Fibroblast of lung (primary cell): ENCODE results near the gene SULT1C4. TPM values are rescaled to one million over a fixed set of nuclear protein-coding genes. Genes with fewer than 3 reads are reported as not detected.

Experiments
- DNase-seq, 2 donors: peaks; one replicate each; pipeline versions ENCODE4 v3.0.0 to v3.0.0-alpha.2; 2010; ENCODE audit warnings: low read depth in 2 of 2
- H2AFZ ChIP-seq: 2 replicates; pipeline ENCODE4 v1.5.1; 2012; ENCODE audit warnings: low read length, control low read depth, inconsistent platforms
- H3K27ac ChIP-seq: 2 replicates; pipeline ENCODE4 v1.5.1; 2011; ENCODE audit warnings: low read length, control low read depth; ENCODE audit not compliant: insufficient read depth
- H3K27me3 ChIP-seq: 2 replicates; pipeline ENCODE4 v1.5.1; 2011; ENCODE audit warnings: mild to moderate bottlenecking, low read length; ENCODE audit not compliant: control insufficient read depth, insufficient read depth
- H3K36me3 ChIP-seq: 2 replicates; pipeline ENCODE4 v1.5.1; 2011; ENCODE audit warnings: low read length; ENCODE audit not compliant: control insufficient read depth, insufficient read depth
- H3K4me1 ChIP-seq: 2 replicates; pipeline ENCODE4 v1.5.1; 2011; ENCODE audit warnings: low read length; ENCODE audit not compliant: control insufficient read depth, insufficient read depth; ENCODE audit errors: extremely low read depth
- H3K4me2 ChIP-seq: 2 replicates; pipeline ENCODE4 v1.5.1; 2011; ENCODE audit warnings: low read length, control low read depth; ENCODE audit not compliant: insufficient read depth; ENCODE audit errors: extremely low read depth
- H3K4me3 ChIP-seq, 4 experiments: fragments of 200-600 bp in 1 of 4; sonication (generic) in 1 of 4; replicated peaks in 1 of 4; 2 replicates each; pipeline ENCODE4 v1.5.1; 2011 to 2016; ENCODE audit warnings: low read length in 4 of 4, low read depth in 3 of 4, mild to moderate bottlenecking in 3 of 4, control low read depth in 2 of 4, inconsistent platforms in 1 of 4, mixed read lengths in 1 of 4; ENCODE audit not compliant: insufficient read depth in 1 of 4; ENCODE audit errors: control extremely low read depth in 1 of 4
- H3K79me2 ChIP-seq: 2 replicates; pipeline ENCODE4 v1.5.1; 2012; ENCODE audit warnings: mild to moderate bottlenecking, low read length, inconsistent platforms; ENCODE audit not compliant: control insufficient read depth, insufficient read depth
- H3K9ac ChIP-seq: 2 replicates; pipeline ENCODE4 v1.5.1; 2011; ENCODE audit warnings: mild to moderate bottlenecking, low read length, control low read depth; ENCODE audit not compliant: insufficient read depth
- H3K9me3 ChIP-seq: 2 replicates; pipeline ENCODE4 v1.5.1; 2012; ENCODE audit warnings: low read depth, low read length; ENCODE audit not compliant: control insufficient read depth, insufficient read depth
- H4K20me1 ChIP-seq: 2 replicates; pipeline ENCODE4 v1.5.1; 2011; ENCODE audit warnings: low read length; ENCODE audit not compliant: control insufficient read depth, insufficient read depth; ENCODE audit errors: extremely low read depth
- EZH2 ChIP-seq: IDR thresholded peaks from 2 replicates; pipeline ENCODE4 v1.5.1; 2012; ENCODE audit warnings: low read length, control low read depth, mild to moderate bottlenecking; ENCODE audit errors: missing control alignments
- polyA plus RNA-seq, 2 donors: library from polyadenylated mRNA; depleted of rRNA in 1 of 2; stranded (reverse) in 1 of 2; unstranded in 1 of 2; fragments of >200 nt; gene quantifications; 2 replicates each; pipeline ENCODE4 v1.2.1, GENCODE V29; 2011 to 2012; ENCODE audit warnings: missing spikeins in 1 of 2
- total RNA-seq: library from RNA; depleted of rRNA; stranded (reverse); fragments of >200 nt; gene quantifications from 2 replicates; pipeline ENCODE4 v1.2.1, GENCODE V29; 2014
- TF ChIP-seq, protein P1 (sequence below), 2 donors: IDR thresholded peaks in 1 of 2; conservative IDR thresholded peaks in 1 of 2; 1 replicate in 1 of 2; 2 replicates in 1 of 2; pipeline ENCODE4 v1.5.1; 2011 to 2012; ENCODE audit warnings: low read length in 2 of 2, control low read depth in 1 of 2, inconsistent platforms in 1 of 2, low read depth in 1 of 2, mild to moderate bottlenecking in 1 of 2

The SULT1C4 gene
- total and polyA plus RNA-seq, 2 donors (not counting 1 experiment from before 2014, with no cell fraction given) = 0.14 to 0.50 TPM

DNA sequence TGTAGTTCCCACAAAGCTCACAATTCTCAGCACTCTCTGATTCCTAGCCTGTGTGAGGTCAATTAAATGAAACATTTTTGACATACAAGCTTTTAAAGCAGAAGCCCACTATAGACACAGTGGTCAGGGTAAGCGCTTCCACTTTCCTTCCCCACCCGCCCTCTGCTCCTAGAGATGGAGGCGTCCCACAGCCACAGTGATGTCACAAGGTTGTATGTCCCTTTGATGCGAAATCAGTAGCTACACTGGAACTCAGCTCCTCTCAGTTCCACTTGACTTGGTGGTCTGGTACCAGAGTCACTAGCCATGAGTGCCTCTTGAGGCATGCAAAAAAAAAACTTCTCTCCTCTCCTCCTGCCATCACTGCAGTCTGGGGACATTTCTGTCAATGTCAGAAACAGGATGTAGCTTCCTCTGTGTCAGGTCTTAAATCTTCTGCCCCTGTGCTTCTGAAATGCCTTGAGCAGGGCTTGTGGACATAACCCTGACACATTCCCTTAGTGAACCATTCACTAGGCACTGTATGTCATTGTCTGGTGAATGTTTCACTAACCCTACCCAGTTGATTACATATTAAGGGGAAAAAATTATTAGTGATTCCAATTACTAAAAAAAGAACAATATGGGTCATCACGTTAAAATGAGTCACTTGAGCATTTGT, 7.8 kb downstream of the SULT1C4 start:
- DNase-seq = no peak
- H3K4me2 ChIP-seq = no peak overlapping the region
- H3K36me3 ChIP-seq = no peaks in the 10 kb centered on the region
- H3K9me3 ChIP-seq = no peaks in the 10 kb centered on the region
- no peaks in the 10 kb centered on the region for H4K20me1 ChIP-seq
- no peaks in the 10 kb centered on the region for H3K4me1 ChIP-seq
- H3K4me3 ChIP-seq = no peak overlapping the region
- TF ChIP-seq EZH2 = no peak
- TF ChIP-seq, protein P1, sequence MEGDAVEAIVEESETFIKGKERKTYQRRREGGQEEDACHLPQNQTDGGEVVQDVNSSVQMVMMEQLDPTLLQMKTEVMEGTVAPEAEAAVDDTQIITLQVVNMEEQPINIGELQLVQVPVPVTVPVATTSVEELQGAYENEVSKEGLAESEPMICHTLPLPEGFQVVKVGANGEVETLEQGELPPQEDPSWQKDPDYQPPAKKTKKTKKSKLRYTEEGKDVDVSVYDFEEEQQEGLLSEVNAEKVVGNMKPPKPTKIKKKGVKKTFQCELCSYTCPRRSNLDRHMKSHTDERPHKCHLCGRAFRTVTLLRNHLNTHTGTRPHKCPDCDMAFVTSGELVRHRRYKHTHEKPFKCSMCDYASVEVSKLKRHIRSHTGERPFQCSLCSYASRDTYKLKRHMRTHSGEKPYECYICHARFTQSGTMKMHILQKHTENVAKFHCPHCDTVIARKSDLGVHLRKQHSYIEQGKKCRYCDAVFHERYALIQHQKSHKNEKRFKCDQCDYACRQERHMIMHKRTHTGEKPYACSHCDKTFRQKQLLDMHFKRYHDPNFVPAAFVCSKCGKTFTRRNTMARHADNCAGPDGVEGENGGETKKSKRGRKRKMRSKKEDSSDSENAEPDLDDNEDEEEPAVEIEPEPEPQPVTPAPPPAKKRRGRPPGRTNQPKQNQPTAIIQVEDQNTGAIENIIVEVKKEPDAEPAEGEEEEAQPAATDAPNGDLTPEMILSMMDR (conservative IDR thresholded peaks at IDR 0.05 in 1 of 2, IDR thresholded peaks at IDR 0.05 in 1 of 2; ENCODE audit: low read depth in 1 of 2, low read length in 2 of 2) = no peak
- no peaks in the 10 kb centered on the region for H3K79me2 ChIP-seq
- H2AFZ ChIP-seq = no peak overlapping the region
- H3K27ac ChIP-seq = no peak overlapping the region
- no peaks in the 10 kb centered on the region for H3K27me3 ChIP-seq
- no peak overlapping the region for H3K9ac ChIP-seq

DNA sequence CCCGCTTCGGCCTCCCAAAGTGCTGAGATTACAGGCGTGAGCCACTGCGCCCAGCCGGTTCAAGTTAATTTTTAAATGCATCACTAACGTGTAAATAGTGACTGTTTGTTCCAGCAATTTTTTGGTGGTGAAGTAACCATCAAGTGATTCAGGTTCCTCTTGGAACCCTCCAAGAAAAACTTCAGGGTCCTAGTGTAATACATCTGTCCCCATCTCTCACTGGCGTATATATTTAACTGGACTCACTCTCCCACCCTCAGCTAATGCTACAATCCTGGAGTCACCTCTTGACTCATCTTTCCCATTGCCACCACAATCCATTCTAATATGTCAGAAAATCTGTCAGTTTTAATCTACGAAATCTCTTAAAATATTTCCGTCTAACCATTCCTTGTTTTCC, 10.3 kb downstream of the SULT1C4 start:
- Histone ChIP-seq H3K79me2 (no peaks in the 10 kb centered on the region), H3K9ac (no peak overlapping the region), H3K36me3 (no peaks in the 10 kb centered on the region), H2AFZ (no peak overlapping the region), H3K4me1 (no peaks in the 10 kb centered on the region), H4K20me1 (no peaks in the 10 kb centered on the region), H3K4me2 (no peak overlapping the region), H3K9me3 (no peaks in the 10 kb centered on the region), H3K27ac (no peak overlapping the region), H3K4me3 (no peak overlapping the region), H3K27me3 (no peaks in the 10 kb centered on the region)
- TF ChIP-seq, protein P1 (conservative IDR thresholded peaks at IDR 0.05 in 1 of 2, IDR thresholded peaks at IDR 0.05 in 1 of 2; ENCODE audit: low read depth in 1 of 2, low read length in 2 of 2) = no peak
- TF ChIP-seq EZH2 = no peak
- no peak for DNase-seq

DNA sequence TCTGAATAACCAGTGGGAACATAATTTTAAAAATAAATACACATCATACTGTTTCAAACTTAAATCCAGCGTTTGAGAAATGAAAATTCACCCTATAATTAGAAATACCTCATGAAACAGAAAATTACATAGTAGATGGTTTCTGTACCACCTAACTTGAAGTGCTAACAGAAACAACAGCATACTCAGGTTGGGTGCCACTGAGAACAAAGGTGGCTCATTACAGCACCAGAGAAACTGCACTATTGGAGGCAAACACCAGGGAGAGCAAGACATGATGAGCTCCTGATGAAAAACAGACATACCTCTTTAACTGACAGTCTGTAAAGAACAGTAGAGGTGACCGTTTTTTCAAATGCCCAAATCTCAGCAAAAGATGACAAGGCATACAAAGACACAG, 12.6 kb downstream of the SULT1C4 start:
- H3K4me1 ChIP-seq = no peaks in the 10 kb centered on the region
- DNase-seq = no peak
- no peaks in the 10 kb centered on the region for H4K20me1 ChIP-seq
- no peaks in the 10 kb centered on the region for H3K9me3 ChIP-seq
- no peak overlapping the region for H3K4me2 ChIP-seq
- H3K4me3 ChIP-seq = no peak overlapping the region
- no peak overlapping the region for H3K9ac ChIP-seq
- no peak for TF ChIP-seq EZH2
- TF ChIP-seq, protein P1 (conservative IDR thresholded peaks at IDR 0.05 in 1 of 2, IDR thresholded peaks at IDR 0.05 in 1 of 2; ENCODE audit: low read depth in 1 of 2, low read length in 2 of 2) = no peak
- H3K36me3 ChIP-seq = no peaks in the 10 kb centered on the region
- no peaks in the 10 kb centered on the region for H3K27me3 ChIP-seq
- H3K79me2 ChIP-seq = no peaks in the 10 kb centered on the region
- no peak overlapping the region for H2AFZ ChIP-seq
- H3K27ac ChIP-seq = no peak overlapping the region
